Neural progenitor cell (in vitro differentiated cells): ENCODE measurements around the gene SMPDL3A. TPM values are rescaled to one million over a fixed set of nuclear protein-coding genes. Genes with fewer than 3 reads are reported as not detected.

Source experiments
- DNase-seq: peaks from one replicate; pipeline ENCODE4 v3.0.0-alpha.2; 2016; ENCODE audit warnings: low spot score
- H2AFZ ChIP-seq: fragments of 200-600 bp; sonication (generic); replicated peaks from 2 replicates; pipeline ENCODE4 v1.6.1; 2016; ENCODE audit warnings: antibody characterized with exemption
- H3F3A ChIP-seq: fragments of 200-600 bp; sonication (generic); 2 replicates; pipeline ENCODE4 v1.6.1; 2016; ENCODE audit warnings: antibody characterized with exemption, low read depth
- H3K27ac ChIP-seq: fragments of 200-600 bp; sonication (generic); 2 replicates; pipeline ENCODE4 v1.5.1; 2016; ENCODE audit warnings: mild to moderate bottlenecking
- H3K27me3 ChIP-seq: fragments of 200-600 bp; sonication (generic); 2 replicates; pipeline ENCODE4 v1.6.1; 2016; ENCODE audit warnings: mild to moderate bottlenecking, moderate library complexity
- H3K36me3 ChIP-seq: fragments of 200-600 bp; sonication (generic); 2 replicates; pipeline ENCODE4 v1.5.1; 2016
- H3K4me1 ChIP-seq: fragments of 200-600 bp; sonication (generic); 2 replicates; pipeline ENCODE4 v1.6.1; 2016; ENCODE audit warnings: mixed run types
- H3K4me2 ChIP-seq: fragments of 200-600 bp; sonication (generic); 2 replicates; pipeline ENCODE4 v1.6.1; 2016
- H3K4me3 ChIP-seq: fragments of 200-600 bp; sonication (generic); 2 replicates; pipeline ENCODE4 v1.5.1; 2016
- H3K79me2 ChIP-seq: fragments of 200-600 bp; sonication (generic); 2 replicates; pipeline ENCODE4 v1.6.1; 2016; ENCODE audit warnings: low read depth
- H3K9ac ChIP-seq: fragments of 200-600 bp; sonication (generic); 2 replicates; pipeline ENCODE4 v1.6.1; 2016
- H3K9me3 ChIP-seq: fragments of 200-600 bp; sonication (generic); 2 replicates; pipeline ENCODE4 v1.5.1; 2016; ENCODE audit warnings: low read depth
- H4K20me1 ChIP-seq: fragments of 200-600 bp; sonication (generic); 2 replicates; pipeline ENCODE4 v1.6.1; 2016; ENCODE audit warnings: low read depth
- H3K27ac Mint-ChIP-seq: 3 replicates; pipeline ENCODE4 v1.8.0; 2021; ENCODE audit warnings: mixed read lengths
- H3K27me3 Mint-ChIP-seq: 2 replicates; pipeline ENCODE4 v1.8.0; 2022; ENCODE audit warnings: low read depth, mild to moderate bottlenecking, inconsistent platforms, moderate library complexity, mixed read lengths; ENCODE audit not compliant: insufficient read depth
- H3K36me3 Mint-ChIP-seq: 3 replicates; pipeline ENCODE4 v1.8.0; 2021; ENCODE audit warnings: mixed read lengths
- H3K4me1 Mint-ChIP-seq: 3 replicates; pipeline ENCODE4 v1.8.0; 2021; ENCODE audit warnings: mixed read lengths
- H3K4me3 Mint-ChIP-seq: 3 replicates; pipeline ENCODE4 v1.8.0; 2021; ENCODE audit warnings: mild to moderate bottlenecking, moderate library complexity, mixed read lengths
- H3K9me3 Mint-ChIP-seq: 3 replicates; pipeline ENCODE4 v1.8.0; 2020; ENCODE audit warnings: mixed read lengths
- EZH2 ChIP-seq: fragments of 200-600 bp; sonication (generic); IDR thresholded peaks from 2 replicates; pipeline ENCODE4 v1.6.1; 2017; ENCODE audit warnings: antibody characterized with exemption, mild to moderate bottlenecking, moderate library complexity
- EZH2phosphoT487 ChIP-seq: fragments of 200-600 bp; sonication (generic); IDR thresholded peaks from 2 replicates; pipeline ENCODE4 v1.6.1; 2017; ENCODE audit warnings: antibody characterized with exemption
- total RNA-seq: library from RNA; depleted of rRNA; stranded (reverse); fragments of >200 nt; gene quantifications from 2 replicates; pipeline ENCODE4 v1.2.3, GENCODE V29; 2015; ENCODE audit warnings: low replicate concordance
- TF ChIP-seq, protein P1 (sequence below): fragments of 200-600 bp; sonication (generic); IDR thresholded peaks from 2 replicates; pipeline ENCODE4 v1.5.1; 2017; ENCODE audit warnings: antibody characterized with exemption, mild to moderate bottlenecking

Gene SMPDL3A
- total RNA-seq, 1 donor from 2014 or later: 2.0 TPM

DNA sequence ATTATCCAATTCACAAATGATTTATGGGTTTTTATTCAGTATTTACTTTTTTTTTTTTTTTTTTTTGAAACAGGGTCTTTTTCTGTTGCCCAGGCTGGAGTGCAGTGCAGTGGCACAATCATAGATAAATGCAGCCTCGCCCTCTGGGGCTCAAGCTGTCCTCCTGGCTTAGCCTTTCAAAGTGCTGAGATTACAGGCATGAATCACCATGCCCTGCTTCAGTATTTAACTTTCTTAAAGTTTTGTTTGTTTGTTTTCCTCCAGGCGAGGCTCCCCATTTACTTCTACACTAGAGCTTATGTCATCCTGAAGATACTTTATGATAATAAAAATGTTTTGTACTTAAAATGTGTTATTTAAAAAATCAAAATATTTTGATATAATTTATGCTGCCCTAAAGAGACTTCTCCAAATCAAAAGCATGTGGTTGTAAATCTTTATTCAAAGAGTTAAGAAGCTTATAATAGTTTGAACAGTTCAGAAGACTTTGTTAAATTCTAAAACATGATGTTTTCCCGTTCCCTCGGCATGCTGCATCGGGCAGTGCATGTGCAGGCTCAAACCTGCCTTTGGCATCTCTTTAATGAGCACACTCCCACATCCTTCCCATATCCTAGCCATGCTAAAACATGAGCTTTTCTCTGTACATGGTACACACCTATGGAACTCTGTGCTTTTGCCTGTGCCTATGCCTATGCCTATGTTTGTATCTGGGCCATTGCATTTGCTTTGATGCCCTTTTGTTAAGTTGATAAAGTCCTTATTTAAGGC lies 11.0 kb downstream of the SMPDL3A start:
- H4K20me1 ChIP-seq: no peaks in the 10 kb centered on the region
- no peaks in the 10 kb centered on the region for H3K27me3 Mint-ChIP-seq
- peaks cover 2% of the 10 kb centered on the region for H3K36me3 Mint-ChIP-seq

DNA sequence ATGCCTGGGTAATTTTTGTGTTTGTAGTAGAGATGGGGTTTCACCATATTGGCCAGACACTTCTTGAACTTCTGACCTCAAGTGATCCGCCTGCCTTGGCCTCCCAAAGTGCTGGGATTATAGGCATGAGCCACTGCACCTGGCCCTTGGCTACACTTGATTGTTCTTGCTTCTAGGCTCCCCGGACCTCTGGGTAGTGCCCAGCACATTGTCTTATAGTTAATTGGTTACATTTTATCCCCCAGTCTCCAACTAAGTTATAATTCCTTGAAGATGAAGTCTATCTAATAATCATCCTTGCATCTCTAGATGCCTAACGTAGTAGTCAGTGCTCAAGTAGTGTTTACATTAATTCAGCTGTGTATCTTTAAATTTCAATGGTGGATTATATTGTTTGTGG lies 11.8 kb downstream of the SMPDL3A start:
- Histone ChIP-seq H3K4me1 (peaks cover 8% of the 10 kb centered on the region), H3K4me2 (no peak overlapping the region), H3K9me3 (no peaks in the 10 kb centered on the region), H3K27me3 (no peaks in the 10 kb centered on the region), H2AFZ (no peak overlapping the region), H3K79me2 (no peaks in the 10 kb centered on the region), H3F3A (no peaks in the 10 kb centered on the region), H3K9ac (no peak overlapping the region), H3K4me3 (no peak overlapping the region), H4K20me1 (no peaks in the 10 kb centered on the region), H3K27ac (no peak overlapping the region), H3K36me3 (no peaks in the 10 kb centered on the region)
- no peaks in the 10 kb centered on the region for H3K27me3 Mint-ChIP-seq
- H3K4me1 Mint-ChIP-seq: peaks cover 10% of the 10 kb centered on the region
- no peak overlapping the region for H3K27ac Mint-ChIP-seq
- no peaks in the 10 kb centered on the region for H3K9me3 Mint-ChIP-seq
- no peak for DNase-seq
- TF ChIP-seq EZH2phosphoT487 (no peak), EZH2 (no peak)
- TF ChIP-seq, protein P1, sequence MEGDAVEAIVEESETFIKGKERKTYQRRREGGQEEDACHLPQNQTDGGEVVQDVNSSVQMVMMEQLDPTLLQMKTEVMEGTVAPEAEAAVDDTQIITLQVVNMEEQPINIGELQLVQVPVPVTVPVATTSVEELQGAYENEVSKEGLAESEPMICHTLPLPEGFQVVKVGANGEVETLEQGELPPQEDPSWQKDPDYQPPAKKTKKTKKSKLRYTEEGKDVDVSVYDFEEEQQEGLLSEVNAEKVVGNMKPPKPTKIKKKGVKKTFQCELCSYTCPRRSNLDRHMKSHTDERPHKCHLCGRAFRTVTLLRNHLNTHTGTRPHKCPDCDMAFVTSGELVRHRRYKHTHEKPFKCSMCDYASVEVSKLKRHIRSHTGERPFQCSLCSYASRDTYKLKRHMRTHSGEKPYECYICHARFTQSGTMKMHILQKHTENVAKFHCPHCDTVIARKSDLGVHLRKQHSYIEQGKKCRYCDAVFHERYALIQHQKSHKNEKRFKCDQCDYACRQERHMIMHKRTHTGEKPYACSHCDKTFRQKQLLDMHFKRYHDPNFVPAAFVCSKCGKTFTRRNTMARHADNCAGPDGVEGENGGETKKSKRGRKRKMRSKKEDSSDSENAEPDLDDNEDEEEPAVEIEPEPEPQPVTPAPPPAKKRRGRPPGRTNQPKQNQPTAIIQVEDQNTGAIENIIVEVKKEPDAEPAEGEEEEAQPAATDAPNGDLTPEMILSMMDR: no peak
- H3K4me3 Mint-ChIP-seq: no peak overlapping the region
- peaks cover 2% of the 10 kb centered on the region for H3K36me3 Mint-ChIP-seq

More for the DNA sequence above, 11.0 kb downstream of the SMPDL3A start:
- Histone ChIP-seq H3F3A (no peaks in the 10 kb centered on the region), H3K4me2 (no peak overlapping the region), H3K79me2 (no peaks in the 10 kb centered on the region), H3K27ac (no peak overlapping the region), H3K4me1 (peaks cover 8% of the 10 kb centered on the region), H3K9ac (no peak overlapping the region), H3K4me3 (no peak overlapping the region), H3K9me3 (no peaks in the 10 kb centered on the region), H3K36me3 (no peaks in the 10 kb centered on the region), H3K27me3 (no peaks in the 10 kb centered on the region), H2AFZ (no peak overlapping the region)
- Mint-ChIP-seq H3K9me3 (no peaks in the 10 kb centered on the region), H3K4me3 (no peak overlapping the region), H3K27ac (no peak overlapping the region), H3K4me1 (peaks cover 10% of the 10 kb centered on the region)
- DNase-seq: no peak
- TF ChIP-seq EZH2: no peak
- no peak for TF ChIP-seq EZH2phosphoT487
- TF ChIP-seq, protein P1: no peak

DNA sequence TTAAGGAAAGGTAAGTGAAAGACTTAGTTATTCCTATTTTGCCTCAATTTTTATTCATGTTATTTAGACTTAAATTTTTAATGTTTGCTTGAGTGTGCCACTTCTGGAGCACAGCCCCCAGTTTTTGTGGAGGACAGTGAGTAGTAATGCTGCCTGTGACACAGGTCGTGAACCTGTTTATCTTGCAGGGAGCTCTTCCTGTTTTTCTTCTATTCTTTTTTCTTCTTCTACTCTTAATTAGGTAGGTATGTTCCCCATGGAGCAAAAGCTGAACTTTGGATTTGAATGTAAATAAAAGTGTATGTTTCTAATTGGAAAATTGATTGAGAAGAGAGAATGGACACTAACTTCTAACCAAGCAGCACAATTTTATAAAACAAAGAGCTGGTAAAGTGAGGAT lies 12.3 kb downstream of the SMPDL3A start:
- Histone ChIP-seq H3K79me2 (no peaks in the 10 kb centered on the region), H3K36me3 (no peaks in the 10 kb centered on the region), H3K4me1 (peaks cover 8% of the 10 kb centered on the region), H3K27ac (no peak overlapping the region), H3F3A (no peaks in the 10 kb centered on the region), H3K4me3 (no peak overlapping the region), H4K20me1 (no peaks in the 10 kb centered on the region), H3K9me3 (no peaks in the 10 kb centered on the region), H2AFZ (no peak overlapping the region), H3K4me2 (no peak overlapping the region), H3K9ac (no peak overlapping the region), H3K27me3 (no peaks in the 10 kb centered on the region)
- TF ChIP-seq EZH2 (no peak), EZH2phosphoT487 (no peak)
- TF ChIP-seq, protein P1: no peak
- no peak for DNase-seq
- H3K4me3 Mint-ChIP-seq: no peak overlapping the region
- H3K9me3 Mint-ChIP-seq: no peaks in the 10 kb centered on the region
- peaks cover 10% of the 10 kb centered on the region for H3K4me1 Mint-ChIP-seq
- H3K27ac Mint-ChIP-seq: no peak overlapping the region
- peaks cover 4% of the 10 kb centered on the region for H3K36me3 Mint-ChIP-seq
- no peaks in the 10 kb centered on the region for H3K27me3 Mint-ChIP-seq
